GM19025 (cell line): Measurements from ENCODE around the gene UFSP1.
A peak's percentile ranks its signal among the peaks of the same experiment; 100 is the strongest.
"Not testable (repeated sequence)": the region's sequence is repeated elsewhere in the genome, so short reads cannot be mapped to it uniquely, and the experiment has no call there.

Experiments used
- ATAC-seq: cut with Tn5 transposase; IDR thresholded peaks from one replicate; pipeline ENCODE4 v1.9.1; 2021; ENCODE audit warnings: mild to moderate bottlenecking, low read depth, moderate library complexity; ENCODE audit not compliant: unreplicated experiment

UFSP1 gene

DNA sequence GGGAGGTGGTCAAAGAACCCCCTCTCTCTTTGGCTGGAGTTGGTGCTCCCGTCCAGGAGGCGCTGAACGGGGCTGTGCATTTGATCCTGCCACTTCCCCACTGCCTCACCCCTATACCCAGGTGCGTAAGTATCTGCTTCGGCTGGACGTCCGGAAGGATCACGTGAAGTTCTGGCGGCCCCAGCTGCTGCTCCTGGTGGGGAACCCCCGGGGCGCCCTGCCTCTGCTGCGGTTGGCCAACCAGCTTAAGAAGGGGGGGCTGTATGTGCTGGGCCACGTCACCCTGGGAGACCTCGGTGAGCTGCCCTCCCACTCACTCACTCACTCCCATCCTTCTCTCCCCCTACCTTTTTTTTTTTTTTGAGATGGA is 27.9 kb downstream of the UFSP1 start:
- ATAC-seq: no peak

DNA sequence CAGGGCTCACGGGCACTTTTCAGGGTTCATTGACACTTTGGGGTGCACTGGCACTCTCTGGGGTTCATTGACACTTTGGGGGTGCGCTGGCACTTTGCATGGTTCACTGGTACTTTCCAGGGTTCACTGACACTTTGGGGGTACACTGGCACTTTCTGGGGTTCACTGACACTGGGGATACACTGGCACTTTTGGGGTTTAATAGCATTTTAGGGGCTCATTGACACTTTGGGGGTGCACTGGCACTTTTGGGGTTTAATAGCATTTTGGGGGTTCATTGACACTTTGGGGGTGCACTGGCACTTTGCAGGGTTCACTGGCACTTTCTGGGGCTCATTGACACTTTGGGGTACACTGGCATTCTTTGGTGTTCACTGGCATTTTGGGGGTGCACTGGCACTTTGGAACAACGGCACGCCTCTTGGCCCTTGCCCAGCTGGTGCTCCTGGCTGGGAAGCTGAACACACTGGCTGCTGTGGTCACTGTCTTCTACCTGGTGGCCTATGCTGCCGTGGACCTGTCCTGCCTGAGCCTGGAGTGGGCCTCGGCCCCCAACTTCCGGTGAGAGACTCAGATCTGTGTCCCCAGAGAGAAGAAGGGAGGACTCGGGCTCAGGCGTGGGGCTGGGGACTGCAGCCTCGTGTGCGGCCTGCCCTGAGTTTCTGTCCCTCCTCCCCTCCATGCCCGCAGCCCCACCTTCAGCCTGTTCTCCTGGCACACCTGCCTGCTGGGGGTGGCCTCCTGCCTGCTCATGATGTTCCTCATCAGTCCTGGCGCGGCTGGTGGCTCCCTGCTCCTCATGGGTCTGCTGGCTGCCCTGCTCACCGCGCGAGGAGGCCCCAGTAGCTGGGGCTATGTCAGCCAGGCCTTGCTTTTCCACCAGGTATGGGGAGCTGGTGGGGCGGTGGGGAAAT is 28.6 kb downstream of the UFSP1 start:
- ATAC-seq: no peak

DNA sequence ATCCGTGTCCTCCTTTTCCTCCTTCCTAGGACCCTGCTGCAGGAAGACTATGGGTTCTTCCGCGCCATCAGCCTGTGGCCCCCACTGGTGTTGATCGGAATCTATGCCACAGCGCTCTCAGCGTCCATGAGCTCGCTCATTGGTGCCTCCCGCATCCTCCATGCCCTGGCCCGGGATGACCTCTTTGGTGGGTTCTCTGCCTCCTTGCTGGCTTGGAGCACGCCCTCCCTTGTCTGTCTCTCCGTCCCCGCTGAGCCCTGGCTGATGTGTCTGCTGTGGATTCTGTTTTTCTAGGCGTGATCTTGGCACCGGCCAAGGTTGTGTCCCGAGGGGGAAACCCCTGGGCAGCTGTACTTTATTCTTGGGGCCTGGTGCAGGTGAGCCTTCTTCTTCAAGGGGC is 29.7 kb downstream of the UFSP1 start:
- no peak for ATAC-seq

DNA sequence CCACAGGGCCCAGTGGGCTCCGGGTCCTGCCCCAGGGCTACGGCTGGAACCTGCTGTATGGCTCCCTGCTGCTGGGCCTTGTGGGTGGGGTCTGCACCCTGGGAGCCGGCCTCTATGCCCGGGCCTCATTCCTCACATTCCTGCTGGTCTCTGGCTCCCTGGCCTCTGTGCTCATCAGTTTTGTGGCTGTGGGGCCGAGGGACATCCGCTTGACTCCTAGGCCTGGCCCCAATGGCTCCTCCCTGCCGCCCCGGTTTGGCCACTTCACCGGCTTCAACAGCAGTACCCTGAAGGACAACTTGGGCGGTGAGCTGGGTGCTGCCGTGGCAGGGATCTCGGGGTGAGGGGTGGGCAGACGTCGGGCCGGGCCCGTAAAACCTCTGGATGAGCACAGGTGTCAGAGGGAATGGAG is 32.6 kb downstream of the UFSP1 start:
- ATAC-seq: no peak

DNA sequence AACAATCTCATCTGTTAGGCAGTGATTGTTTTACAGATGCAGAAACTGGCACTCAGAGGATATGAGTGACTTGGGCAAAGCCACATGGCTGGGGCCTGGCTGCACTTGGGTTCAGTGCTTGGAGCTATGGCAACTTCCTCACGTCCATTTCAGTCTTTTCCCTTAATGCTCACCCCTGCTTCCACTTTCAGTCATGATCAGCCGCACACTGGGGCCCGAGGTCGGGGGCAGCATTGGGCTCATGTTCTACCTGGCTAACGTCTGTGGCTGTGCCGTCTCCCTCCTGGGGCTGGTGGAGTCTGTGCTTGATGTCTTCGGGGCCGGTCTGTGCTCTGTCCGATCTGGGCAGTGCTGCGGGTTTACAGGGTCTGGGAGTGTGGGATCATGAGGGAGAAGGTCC is 34.0 kb downstream of the UFSP1 start:
- no peak for ATAC-seq

DNA sequence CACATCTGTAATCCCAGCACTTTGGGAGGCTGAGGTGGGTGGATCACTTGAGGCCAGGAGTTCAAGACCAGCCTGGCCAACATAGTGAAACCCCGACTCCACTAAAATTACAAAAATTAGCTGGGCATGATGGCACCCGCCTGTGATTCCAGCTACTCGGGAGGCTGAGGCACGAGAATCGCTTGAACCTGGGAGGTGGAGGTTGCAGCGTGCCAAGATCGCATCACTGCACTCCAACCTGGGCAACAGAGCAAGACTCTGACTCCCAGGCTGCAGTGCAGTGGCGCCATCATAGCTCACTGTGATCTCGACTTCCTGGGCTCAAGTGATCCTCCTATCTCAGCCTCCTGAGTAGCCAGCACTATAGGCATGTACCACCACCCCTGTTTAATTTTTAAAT is 34.6 kb downstream of the UFSP1 start:
- ATAC-seq: not testable (repeated sequence)

DNA sequence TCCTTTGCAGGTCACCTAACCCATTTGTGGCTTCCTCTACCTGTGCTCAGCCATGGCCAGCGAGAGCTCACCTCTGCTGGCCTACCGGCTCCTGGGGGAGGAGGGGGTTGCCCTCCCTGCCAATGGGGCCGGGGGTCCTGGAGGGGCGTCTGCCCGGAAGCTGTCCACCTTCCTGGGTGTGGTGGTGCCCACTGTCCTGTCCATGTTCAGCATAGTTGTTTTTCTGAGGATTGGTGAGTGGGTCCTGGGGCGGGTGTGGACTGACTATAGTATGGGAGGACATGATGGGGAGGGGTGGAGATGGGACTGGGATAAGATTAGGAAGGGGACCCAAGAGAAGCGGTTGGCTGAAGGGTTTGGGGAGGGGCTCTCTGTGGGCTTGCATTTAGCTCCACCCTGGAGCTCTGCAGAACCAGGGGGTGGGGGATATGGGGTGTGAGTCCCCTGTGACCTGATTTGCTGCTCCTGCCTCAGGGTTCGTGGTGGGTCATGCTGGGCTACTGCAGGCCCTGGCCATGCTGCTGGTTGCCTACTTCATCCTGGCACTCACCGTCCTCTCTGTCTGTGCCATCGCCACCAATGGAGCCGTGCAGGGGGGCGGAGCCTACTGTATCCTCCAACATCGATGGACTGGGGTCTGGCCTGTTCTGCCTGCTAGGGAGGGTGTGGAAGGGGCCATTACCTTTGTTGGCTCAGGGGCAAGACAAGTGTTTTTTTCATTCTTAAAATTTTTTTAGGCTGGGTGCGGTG is 35.2 kb downstream of the UFSP1 start:
- ATAC-seq: no peak

DNA sequence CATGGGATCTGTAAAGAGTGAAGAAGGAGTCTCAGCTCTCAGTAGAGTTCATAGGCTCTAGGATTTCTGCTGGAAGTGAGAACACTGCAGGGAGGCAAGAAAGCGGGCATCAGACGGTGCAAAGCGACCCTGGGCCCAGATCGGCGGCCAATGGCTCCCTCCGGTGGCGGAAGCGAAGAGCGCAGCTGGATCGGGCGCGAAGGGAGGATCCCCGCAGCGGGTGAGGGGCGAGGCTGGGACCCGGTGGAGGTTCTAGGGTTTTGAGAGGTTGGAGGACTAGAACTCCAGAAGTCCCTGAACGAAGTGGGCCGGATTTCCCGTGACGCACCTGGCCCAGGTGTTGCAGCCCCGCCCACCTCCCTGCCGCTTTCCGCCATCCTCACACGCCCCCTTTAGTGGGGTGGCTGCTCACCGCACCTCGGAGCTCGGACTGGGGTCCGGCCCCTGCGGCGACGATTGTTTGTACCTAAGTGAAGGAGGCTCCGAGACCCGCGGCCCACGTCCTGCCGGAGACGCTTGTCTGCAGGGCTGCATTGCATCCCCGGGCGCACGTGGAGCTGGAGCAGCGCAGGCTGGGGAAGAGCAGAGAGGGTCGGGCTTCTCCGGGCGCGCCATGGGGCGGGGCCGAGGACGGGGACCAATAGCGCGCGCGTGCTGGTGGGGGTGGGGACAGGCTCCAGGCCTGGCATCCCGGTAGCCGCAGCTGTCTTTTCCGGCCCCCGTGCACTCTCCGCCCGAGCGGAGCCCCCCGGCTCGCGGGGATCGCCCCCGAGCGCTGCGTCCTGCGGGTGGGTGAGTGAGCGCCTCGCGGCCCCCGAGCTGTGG is 37.3 kb downstream of the UFSP1 start, which contains the start of gene SLC12A9:
TSS of gene SLC12A9 (plus strand) at position 666 of the 825 bp plus-strand sequence. CDS start 1,485 bp downstream, outside the sequence.
- ATAC-seq: peak; percentile 96

DNA sequence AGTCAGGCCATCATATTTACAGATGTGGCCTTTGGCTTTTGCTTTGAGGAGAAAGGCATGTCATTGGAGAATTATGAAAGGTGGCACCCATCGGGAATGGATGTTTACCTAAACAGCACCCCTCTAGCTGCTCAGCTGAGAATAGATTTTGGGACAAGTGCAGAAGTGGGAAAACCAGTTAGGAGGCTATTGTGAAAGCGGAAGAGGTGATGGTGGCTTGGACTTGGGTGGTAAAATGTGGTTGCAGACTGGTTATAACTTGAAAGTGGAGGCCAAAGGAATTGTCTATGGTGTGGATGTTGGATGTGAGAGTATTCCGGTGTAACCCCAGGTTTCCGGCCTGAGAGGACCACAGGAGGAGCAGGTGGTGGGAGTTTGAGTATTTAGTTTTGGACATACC is 42.2 kb downstream of the UFSP1 start:
- no peak for ATAC-seq

DNA sequence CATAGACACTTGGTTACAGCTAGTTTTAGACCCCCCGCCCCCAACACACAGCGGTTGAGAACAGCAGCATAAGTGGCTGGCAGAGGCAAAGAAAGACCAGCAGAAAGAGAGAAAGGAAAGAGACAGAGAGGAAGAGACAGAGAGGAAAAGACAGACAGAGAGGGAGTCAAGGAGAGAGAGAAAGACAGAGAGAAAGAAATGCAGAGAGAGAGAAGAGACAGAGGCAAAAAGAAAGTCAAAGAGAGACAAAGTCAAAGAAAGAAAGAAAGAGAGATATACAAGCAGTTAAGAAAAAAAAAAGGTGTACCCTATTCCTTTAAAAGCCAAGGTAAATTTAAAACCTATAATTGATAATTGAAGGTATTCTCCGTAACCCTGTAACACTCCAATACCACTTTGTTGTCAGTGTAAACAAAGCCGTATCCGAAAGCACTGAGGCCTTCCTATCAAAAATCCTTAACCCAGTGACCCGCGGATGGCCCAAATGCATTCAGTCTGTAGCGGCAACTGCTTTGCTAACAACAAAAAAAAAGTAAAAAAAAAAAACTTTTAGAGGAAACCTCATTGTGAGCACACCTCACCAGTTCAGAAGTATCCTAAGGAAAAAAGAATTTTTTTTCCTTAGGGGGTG is 48.9 kb downstream of the UFSP1 start:
- ATAC-seq: no peak

DNA sequence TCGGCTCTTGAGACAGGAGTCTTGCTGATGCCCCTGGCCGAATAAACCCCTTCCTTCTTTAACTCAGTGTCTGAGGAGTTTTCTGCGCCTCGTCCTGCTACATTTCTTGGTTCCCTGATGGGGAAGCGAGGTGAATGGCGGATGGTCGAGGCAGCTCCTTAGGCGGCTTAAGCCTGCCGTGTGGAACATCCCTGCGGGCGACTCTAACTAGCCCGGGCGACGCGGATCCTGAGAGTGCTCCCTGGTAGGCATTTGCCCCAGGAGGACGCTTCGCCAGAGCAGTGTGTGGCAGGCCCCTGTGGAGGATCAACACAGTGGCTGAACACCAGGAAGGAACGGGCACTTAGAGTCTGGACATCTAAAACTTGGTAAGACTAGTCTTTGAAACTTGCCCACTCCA is 50.2 kb downstream of the UFSP1 start:
- no peak for ATAC-seq
